Pulmonary artery endothelial cell (primary cell): ENCODE results near the gene LPP. TPM values are rescaled to one million over a fixed set of nuclear protein-coding genes. Genes with fewer than 3 reads are reported as not detected.

ENCODE experiments used
- DNase-seq: peaks from one replicate; pipeline ENCODE4 v3.0.0-alpha.2; 2011; ENCODE audit warnings: low read depth, low spot score
- total RNA-seq: library from RNA; depleted of rRNA; stranded (reverse); fragments of >200 nt; gene quantifications from 2 replicates; pipeline ENCODE4 v1.2.3, GENCODE V29; 2014

Gene LPP
- total RNA-seq, 1 donor from 2014 or later: 31.5 TPM

DNA sequence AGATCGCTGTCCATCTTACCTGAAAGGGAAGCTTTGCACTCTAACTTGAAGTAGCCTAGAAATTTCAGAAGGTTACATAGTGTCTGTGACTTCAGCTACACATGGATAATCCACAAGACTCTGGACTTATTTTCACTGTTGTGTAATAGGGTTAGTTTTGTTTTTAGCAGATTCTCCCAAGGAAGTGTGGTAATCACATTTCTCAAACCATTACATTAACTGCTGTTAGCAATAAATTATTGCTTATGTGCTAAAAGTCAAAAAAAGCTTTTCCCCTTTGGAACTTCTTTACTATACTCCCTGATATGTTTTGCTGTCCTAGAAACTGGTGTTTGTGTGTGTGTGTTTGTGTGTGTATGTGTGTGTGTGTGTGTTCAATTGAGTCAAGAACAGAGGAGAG is 666.0 kb downstream of the LPP start:
- DNase-seq: no peak

- DNase-seq: no peak
Observed at GRCh38 chr3:188822004-188822403, 668.0 kb downstream of the LPP start.

DNA sequence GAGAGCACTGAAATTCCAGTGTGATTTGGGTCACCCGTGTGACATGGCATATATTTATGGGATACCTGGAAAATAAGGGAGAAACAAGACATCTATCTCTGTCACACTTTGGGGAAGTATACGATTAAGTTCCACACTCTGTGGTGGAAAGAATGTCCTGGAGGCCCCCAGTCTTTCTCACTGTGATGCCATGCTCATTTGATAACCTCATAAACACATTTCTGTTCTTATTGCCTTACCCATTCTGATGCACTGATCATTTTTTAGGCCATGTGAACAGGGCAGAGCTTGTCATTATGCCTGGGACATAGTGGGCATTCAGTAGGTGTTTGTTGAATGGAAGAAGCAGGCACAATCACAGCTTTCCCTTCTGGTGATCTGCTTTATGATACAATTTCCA is 668.5 kb downstream of the LPP start:
- no peak for DNase-seq

- DNase-seq: no peak
Observed at GRCh38 chr3:188824566-188824965, 670.6 kb downstream of the LPP start.

GRCh38 chr3:188825901-188826300 is 671.9 kb downstream of the LPP start:
- no peak for DNase-seq

DNA sequence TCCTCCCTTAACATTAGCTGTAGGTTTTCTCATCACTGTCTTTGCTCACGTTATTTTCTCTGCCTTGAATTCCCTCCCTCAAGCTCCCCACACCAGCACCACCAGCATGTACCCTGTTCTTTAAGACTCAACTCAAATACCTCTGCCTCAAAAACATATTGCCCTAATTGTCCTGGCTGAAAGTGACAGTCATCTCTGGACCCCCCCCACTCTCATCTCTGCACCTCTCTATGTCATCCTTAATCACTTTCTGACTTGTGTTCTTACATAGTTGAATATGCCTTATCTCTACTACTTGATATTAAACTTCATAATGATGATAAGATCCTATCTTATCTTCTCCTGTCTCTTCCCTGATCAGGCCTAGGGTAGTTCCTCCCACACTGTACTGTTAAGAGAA is 672.6 kb downstream of the LPP start:
- DNase-seq: no peak

- no peak for DNase-seq
Observed at GRCh38 chr3:188827103-188827502, 673.1 kb downstream of the LPP start.

DNA sequence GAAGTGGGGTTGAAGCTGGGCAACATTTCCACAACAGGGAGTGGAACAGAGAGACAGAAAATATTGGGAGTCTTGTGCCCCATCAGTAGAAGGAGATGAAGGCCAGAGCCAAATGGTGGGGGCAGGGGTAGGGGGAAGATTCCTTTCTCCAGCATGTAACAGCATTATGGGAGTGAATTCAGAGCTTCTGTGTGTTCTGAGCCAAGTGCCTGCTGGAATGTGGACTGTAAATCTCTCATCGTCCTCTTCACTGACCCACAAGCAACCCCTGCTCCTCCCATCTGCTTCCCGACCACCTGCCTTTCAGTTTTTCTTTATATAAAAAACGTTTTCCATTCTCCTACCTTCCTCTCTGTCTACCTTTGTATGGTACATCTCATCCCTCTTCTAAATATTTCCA is 673.6 kb downstream of the LPP start:
- DNase-seq: no peak

DNA sequence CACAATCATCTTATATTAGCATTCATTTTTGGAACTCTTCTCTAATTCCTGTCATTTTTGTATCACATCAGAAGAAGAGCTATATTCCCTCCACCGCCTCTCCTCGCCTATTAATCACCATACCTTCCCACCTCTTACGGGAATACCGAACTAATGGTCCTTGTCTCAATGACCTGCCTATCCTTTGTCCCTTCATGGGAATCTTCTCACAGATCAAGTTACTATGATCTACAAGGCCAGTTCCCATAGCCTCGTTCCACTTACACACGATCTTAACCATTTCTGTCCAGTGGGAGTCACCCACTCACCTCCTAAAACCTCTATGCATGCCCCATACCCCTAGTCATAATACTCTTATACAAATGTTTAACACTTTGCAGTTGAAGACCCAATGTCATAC is 675.2 kb downstream of the LPP start:
- no peak for DNase-seq

GRCh38 chr3:188829576-188829975 is 675.6 kb downstream of the LPP start:
- no peak for DNase-seq

DNA sequence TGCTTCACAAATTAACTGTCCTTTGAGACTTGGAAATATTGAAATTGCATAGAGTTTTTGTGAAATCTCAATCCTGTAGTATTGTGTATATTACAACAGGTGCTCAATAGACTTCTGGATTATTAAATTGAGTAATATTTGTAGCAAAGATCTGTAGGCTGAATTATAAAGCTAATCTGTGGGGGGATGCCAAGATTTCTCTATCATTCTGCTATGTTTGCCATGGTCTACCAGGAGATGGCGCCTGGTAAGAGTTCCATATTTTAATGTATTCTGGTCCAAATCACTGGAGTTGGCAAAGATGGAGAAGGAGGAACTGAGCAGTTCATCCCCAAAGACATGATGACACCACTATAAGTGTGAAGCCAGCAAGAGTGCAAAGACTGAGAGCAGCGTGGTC is 676.9 kb downstream of the LPP start:
- DNase-seq: no peak

DNA sequence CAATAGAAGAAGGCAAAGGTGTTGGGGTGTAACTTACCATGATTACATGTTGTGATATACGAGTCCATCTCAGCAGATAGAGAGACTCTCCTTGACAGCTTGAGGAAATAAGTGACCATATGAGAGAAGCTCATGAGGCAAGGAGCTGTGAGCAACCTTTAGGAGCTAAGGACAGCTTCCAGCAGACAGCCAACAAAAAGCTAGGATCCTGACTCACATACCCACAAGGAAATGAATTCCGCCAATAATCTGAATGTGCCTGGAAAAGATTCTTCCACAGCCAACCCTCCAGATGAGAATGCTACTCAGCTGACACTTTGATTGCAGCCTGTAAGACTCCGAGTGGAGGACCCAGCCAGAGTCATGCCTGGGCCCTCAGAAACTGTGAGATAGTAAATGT is 678.2 kb downstream of the LPP start:
- no peak for DNase-seq

GRCh38 chr3:188832961-188833721 is 679.2 kb downstream of the LPP start:
- no peak for DNase-seq

DNA sequence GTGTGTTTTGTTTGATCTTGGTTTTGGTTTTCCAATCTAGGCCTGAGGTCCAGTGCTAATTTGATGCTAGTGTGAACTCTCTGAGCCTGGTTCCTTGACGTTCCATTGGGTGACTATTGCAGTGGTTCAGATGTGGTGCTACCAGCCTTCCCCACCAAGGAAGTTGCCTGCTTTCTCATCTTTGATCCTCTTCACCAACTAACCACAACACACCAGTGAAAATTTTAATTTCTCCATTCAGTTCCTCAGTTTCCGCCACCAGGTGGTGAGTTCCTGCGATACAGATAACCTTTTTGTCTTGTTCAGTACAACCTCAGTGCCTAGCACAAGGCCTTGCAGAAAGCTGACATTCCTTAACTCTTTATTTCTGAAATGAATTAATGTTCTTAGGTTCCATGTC is 680.4 kb downstream of the LPP start:
- DNase-seq: no peak

GRCh38 chr3:188839187-188839695 is 685.3 kb downstream of the LPP start:
- DNase-seq: no peak

DNA sequence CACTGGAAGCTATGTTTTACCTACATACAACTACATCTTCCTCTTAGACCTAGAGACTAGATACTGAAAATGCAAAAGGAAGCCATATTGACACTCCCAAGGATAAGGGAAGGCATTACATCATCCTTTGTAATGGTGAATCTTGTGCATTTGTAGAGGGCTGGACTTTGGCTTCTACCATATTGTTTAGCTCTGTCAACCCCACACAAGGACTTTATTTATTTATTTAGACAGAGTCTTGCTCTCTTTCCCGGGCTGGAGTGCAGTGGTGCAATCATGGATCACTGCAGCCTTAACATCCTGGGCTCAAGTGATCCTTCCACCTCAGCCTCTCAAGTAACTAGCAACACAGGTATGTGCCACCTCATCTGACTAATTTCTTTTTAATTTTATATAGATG is 686.3 kb downstream of the LPP start:
- DNase-seq: no peak

- no peak for DNase-seq
Observed at GRCh38 chr3:188841906-188842305, 687.9 kb downstream of the LPP start.

- no peak for DNase-seq
Observed at GRCh38 chr3:188842639-188843038, 688.7 kb downstream of the LPP start.

- DNase-seq: no peak
Observed at GRCh38 chr3:188844096-188844495, 690.1 kb downstream of the LPP start.

DNA sequence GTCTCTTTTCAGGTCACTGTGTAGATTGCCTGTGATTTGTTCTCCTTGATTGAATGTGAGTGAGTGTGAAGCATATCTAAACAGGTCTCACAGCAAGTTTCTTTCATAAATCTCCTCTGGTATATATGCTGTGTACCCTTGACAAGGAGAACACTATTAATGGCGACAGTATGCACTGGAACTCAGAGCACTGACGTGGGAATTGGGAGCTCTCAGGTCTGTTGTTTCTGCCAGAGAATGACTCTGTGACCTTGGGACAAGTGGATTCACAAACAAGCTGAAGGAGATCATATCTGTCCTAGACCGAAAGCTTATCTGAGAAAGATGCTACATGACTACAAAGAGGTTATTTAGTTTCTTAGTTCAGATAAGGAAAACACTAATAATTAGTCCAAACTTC is 691.6 kb downstream of the LPP start:
- no peak for DNase-seq

- no peak for DNase-seq
Observed at GRCh38 chr3:188848947-188849346, 695.0 kb downstream of the LPP start.

- DNase-seq: no peak
Observed at GRCh38 chr3:188853856-188854771, 700.2 kb downstream of the LPP start.

DNA sequence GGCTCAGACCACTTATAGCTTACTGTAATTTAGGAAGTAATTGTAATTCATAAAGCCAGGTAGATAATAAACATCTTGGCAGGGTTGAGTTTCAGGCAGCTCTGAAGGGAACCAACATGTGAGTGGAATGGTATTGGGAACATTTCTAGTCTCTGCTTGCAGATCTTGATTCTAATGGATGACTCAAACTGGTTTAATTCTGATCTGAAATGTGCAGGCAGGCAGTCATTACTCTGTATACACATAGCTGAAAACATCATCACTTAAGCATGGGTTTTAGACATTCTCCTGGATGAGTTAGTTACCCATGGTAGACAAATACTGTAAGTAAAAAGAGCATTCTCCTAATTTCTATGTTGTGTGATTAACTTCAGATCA is 700.8 kb downstream of the LPP start:
- no peak for DNase-seq
